Trophoblast cell (in vitro differentiated cells and primary cell): ENCODE data around the gene GNAI3.

ENCODE experiments used
- DNase-seq, 2 donors: peaks; one replicate each; pipeline ENCODE4 v3.0.0-alpha.2; 2016
- H2AFZ ChIP-seq: 2 replicates; pipeline ENCODE4 v1.6.1; 2013; ENCODE audit warnings: low read length, moderate library complexity, mild to moderate bottlenecking; ENCODE audit not compliant: insufficient read depth, poor library complexity
- H2AK5ac ChIP-seq: 2 replicates; pipeline ENCODE4 v1.6.1; 2013; ENCODE audit warnings: mild to moderate bottlenecking, low read length
- H2BK120ac ChIP-seq: 2 replicates; pipeline ENCODE4 v1.6.1; 2013; ENCODE audit warnings: low read length, mild to moderate bottlenecking, moderate library complexity; ENCODE audit not compliant: insufficient read depth, poor library complexity
- H2BK12ac ChIP-seq: 2 replicates; pipeline ENCODE4 v1.6.1; 2013; ENCODE audit warnings: mild to moderate bottlenecking, low read length, moderate library complexity
- H2BK5ac ChIP-seq: 2 replicates; pipeline ENCODE4 v1.6.1; 2013; ENCODE audit warnings: low read length, low read depth, moderate library complexity, mild to moderate bottlenecking; ENCODE audit not compliant: poor library complexity
- H3K14ac ChIP-seq: 2 replicates; pipeline ENCODE4 v1.6.1; 2013; ENCODE audit warnings: mild to moderate bottlenecking, low read length
- H3K18ac ChIP-seq: 2 replicates; pipeline ENCODE4 v1.6.1; 2013; ENCODE audit warnings: mild to moderate bottlenecking, low read length
- H3K23ac ChIP-seq: 2 replicates; pipeline ENCODE4 v1.6.1; 2013; ENCODE audit warnings: low read length
- H3K27ac ChIP-seq: 2 replicates; pipeline ENCODE4 v1.5.1; 2013; ENCODE audit warnings: low read depth, mild to moderate bottlenecking, inconsistent platforms, low read length, moderate library complexity
- H3K27me3 ChIP-seq: 2 replicates; pipeline ENCODE4 v1.6.1; 2013; ENCODE audit warnings: inconsistent platforms, mild to moderate bottlenecking, low read length, moderate library complexity; ENCODE audit not compliant: insufficient read depth
- H3K36me3 ChIP-seq, 2 experiments: 1 replicate in 1 of 2; 2 replicates in 1 of 2; pipeline ENCODE4 v1.6.1; 2013; ENCODE audit warnings: low read length in 2 of 2, mild to moderate bottlenecking in 2 of 2, moderate library complexity in 1 of 2; ENCODE audit not compliant: insufficient read depth in 2 of 2, control insufficient read depth in 1 of 2
- H3K4ac ChIP-seq: 2 replicates; pipeline ENCODE4 v1.6.1; 2013; ENCODE audit warnings: low read depth, mild to moderate bottlenecking, low read length, moderate library complexity
- H3K4me1 ChIP-seq, 2 experiments: 1 replicate in 1 of 2; 2 replicates in 1 of 2; pipeline ENCODE4 v1.6.1; 2013; ENCODE audit warnings: low read length in 2 of 2, mild to moderate bottlenecking in 2 of 2, moderate library complexity in 1 of 2; ENCODE audit not compliant: insufficient read depth in 2 of 2, control insufficient read depth in 1 of 2
- H3K4me2 ChIP-seq: 2 replicates; pipeline ENCODE4 v1.6.1; 2013; ENCODE audit warnings: inconsistent platforms, mild to moderate bottlenecking, low read length, moderate library complexity
- H3K4me3 ChIP-seq: 2 replicates; pipeline ENCODE4 v1.5.1; 2013; ENCODE audit warnings: mild to moderate bottlenecking, low read depth, low read length, inconsistent platforms
- H3K79me1 ChIP-seq: one replicate; pipeline ENCODE4 v1.6.1; 2013; ENCODE audit warnings: low read length
- H3K79me2 ChIP-seq: 2 replicates; pipeline ENCODE4 v1.6.1; 2013; ENCODE audit warnings: low read length, mild to moderate bottlenecking; ENCODE audit not compliant: control insufficient read depth, insufficient read depth, poor library complexity
- H3K9ac ChIP-seq: 2 replicates; pipeline ENCODE4 v1.6.1; 2013; ENCODE audit warnings: mild to moderate bottlenecking, low read length
- H3K9me3 ChIP-seq: 2 replicates; pipeline ENCODE4 v1.6.1; 2013; ENCODE audit warnings: low read depth, mild to moderate bottlenecking, control low read depth, inconsistent platforms, low read length; ENCODE audit not compliant: insufficient read depth
- H4K12ac ChIP-seq: 2 replicates; pipeline ENCODE4 v1.6.1; 2013; ENCODE audit warnings: low read depth, mild to moderate bottlenecking, low read length, moderate library complexity
- H4K8ac ChIP-seq: 2 replicates; pipeline ENCODE4 v1.6.1; 2013; ENCODE audit warnings: low read depth, mild to moderate bottlenecking, low read length, moderate library complexity
- H4K91ac ChIP-seq: one replicate; pipeline ENCODE4 v1.6.1; 2013; ENCODE audit warnings: low read depth, mild to moderate bottlenecking, low read length, moderate library complexity
- WGBS: extraction: QIAGEN DNeasy Blood & Tissue Kit; methylation state at CpG from one replicate; pipeline ENCODE4 v1.1.7; 2013; ENCODE audit warnings: missing lambda C conversion rate; ENCODE audit not compliant: insufficient read length, insufficient coverage; ENCODE audit errors: extremely low coverage; 5-methylcytosine and 5-hydroxymethylcytosine counted together

Gene GNAI3

DNA sequence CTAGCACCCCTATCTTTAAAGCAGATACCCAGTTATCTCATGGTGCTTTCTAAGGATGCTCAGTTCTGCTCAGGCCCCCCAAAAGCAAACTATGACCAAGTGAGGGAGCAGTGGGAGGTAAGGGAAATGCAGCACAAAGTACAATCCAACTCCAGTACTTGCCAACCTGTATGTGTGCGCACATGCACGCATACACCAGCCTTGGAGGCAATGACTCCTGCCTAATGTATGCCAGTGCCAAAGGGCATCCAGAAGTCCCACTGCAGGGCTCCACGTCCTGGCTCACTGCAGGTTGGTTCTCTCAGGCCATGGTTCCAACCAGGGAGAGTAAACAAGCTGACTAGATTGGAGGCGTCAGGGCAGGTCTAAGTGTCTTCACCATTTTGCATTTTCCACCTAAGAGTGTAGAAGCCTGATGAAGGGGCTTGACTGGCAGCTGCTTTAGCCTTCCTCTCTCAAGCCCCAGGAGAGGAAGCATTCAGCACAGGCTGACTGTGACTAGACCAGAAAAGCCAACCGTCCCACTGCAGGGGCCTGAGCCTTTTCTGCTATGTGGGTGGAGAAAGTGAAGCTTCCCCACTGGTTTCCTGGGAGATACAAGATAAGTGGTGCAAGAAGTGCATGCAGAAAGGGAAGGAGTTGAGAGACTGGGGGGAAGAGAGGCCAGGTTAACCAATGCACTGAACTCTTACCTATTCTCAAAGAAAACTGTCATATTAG lies 46.6 kb upstream of the GNAI3 start:
- Histone ChIP-seq H3K4me3 (no peak overlapping the region), H3K79me2 (no peaks in the 10 kb centered on the region), H4K91ac (no peak overlapping the region), H2BK5ac (no peak overlapping the region), H3K79me1 (peaks cover 2% of the 10 kb centered on the region), H3K9me3 (no peaks in the 10 kb centered on the region), H3K27me3 (no peaks in the 10 kb centered on the region), H2AK5ac (no peak overlapping the region), H3K4ac (no peak overlapping the region), H2AFZ (no peak overlapping the region), H4K12ac (no peak overlapping the region), H3K27ac (no peak overlapping the region), H2BK120ac (no peak overlapping the region), H3K36me3 (peaks cover 2 to 5% of the 10 kb centered on the region in 2 experiments), H3K14ac (no peak overlapping the region), H3K9ac (no peak overlapping the region), H4K8ac (no peak overlapping the region), H3K23ac (no peak overlapping the region), H2BK12ac (no peak overlapping the region), H3K4me2 (no peak overlapping the region), H3K18ac (no peak overlapping the region), H3K4me1 (peaks cover 15 to 24% of the 10 kb centered on the region in 2 experiments)
- no peak for DNase-seq
- no CpG with 5 or more reads among the region's 5 CpGs for WGBS

DNA sequence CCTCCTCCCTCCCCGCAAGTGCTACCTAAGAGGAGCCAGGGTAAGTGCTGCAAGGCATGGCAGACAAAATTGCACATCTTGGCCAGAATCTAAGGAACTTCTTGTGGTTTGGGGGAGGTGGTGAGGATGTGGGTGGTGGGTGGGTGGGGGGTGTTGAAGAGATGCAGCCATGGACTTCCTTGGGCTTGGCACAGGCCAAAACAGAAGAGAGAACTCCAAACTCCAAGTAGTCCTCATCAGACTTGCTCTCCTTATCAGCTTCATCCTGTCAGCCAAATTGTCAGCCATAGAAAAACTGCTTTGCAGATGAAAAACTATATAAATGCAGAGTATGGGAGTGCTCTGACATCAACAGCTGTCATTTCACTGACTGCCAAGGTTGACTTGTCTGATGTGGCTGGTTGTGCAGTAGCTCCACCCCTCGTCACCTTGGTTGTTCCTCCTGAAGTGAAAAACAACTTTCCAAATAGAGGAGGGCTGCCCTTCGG lies 46.0 kb upstream of the GNAI3 start:
- no peak overlapping the region for H3K9ac ChIP-seq
- no peak overlapping the region for H2BK5ac ChIP-seq
- H3K14ac ChIP-seq, result no peak overlapping the region
- H3K27me3 ChIP-seq, result no peaks in the 10 kb centered on the region
- peaks cover 2% of the 10 kb centered on the region for H3K79me1 ChIP-seq
- no peak overlapping the region for H3K4me3 ChIP-seq
- H4K8ac ChIP-seq, result no peak overlapping the region
- no peak overlapping the region for H2BK12ac ChIP-seq
- no peak overlapping the region for H3K27ac ChIP-seq
- peaks cover 0 to 1% of the 10 kb centered on the region in 2 experiments for H3K36me3 ChIP-seq
- H3K18ac ChIP-seq, result no peak overlapping the region
- H3K79me2 ChIP-seq, result no peaks in the 10 kb centered on the region
- H3K4ac ChIP-seq, result no peak overlapping the region
- H3K4me1 ChIP-seq, result peaks cover 15 to 24% of the 10 kb centered on the region in 2 experiments
- no peak overlapping the region for H4K91ac ChIP-seq
- WGBS, result no CpG with 5 or more reads among the region's 3 CpGs
- no peak overlapping the region for H3K23ac ChIP-seq
- no peak overlapping the region for H2AFZ ChIP-seq
- DNase-seq, result no peak
- no peak overlapping the region for H2BK120ac ChIP-seq
- H4K12ac ChIP-seq, result no peak overlapping the region
- peaks cover 3% of the 10 kb centered on the region for H3K9me3 ChIP-seq
- no peak overlapping the region for H2AK5ac ChIP-seq
- no peak overlapping the region for H3K4me2 ChIP-seq

DNA sequence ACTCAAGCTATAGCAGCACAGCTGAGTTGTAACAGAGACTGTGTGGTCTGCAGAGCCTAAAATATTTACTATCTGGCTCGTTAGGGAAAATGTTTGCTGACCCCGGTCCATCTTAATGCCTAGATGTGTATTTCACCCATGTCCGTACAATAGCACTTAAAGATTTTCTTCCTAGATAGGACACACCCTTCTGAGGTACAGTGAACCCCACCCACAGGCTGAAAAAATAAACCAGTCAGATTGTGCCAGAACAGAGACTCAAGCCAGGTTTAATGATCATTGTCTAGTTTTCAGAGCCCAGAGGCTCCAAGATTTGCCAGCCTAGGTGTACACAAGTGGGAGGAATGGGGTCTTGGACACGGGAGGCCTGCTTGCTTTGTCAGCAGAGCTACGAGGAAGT lies 44.5 kb upstream of the GNAI3 start:
- Histone ChIP-seq H3K18ac (no peak overlapping the region), H3K14ac (no peak overlapping the region), H2AK5ac (no peak overlapping the region), H3K27ac (no peak overlapping the region), H3K23ac (no peak overlapping the region), H4K91ac (no peak overlapping the region), H3K9ac (no peak overlapping the region), H2BK5ac (no peak overlapping the region), H2AFZ (no peak overlapping the region), H3K4ac (no peak overlapping the region), H3K36me3 (no peaks in the 10 kb centered on the region), H3K27me3 (peaks cover 2% of the 10 kb centered on the region), H3K9me3 (peaks cover 7% of the 10 kb centered on the region), H2BK120ac (no peak overlapping the region), H3K4me3 (no peak overlapping the region), H4K12ac (no peak overlapping the region), H3K79me2 (no peaks in the 10 kb centered on the region), H3K4me2 (no peak overlapping the region), H3K79me1 (peaks cover 2% of the 10 kb centered on the region), H4K8ac (no peak overlapping the region), H2BK12ac (no peak overlapping the region), H3K4me1 (peaks cover 15 to 24% of the 10 kb centered on the region in 2 experiments)
- no peak for DNase-seq
- WGBS, result no CpG with 5 or more reads among the region's 5 CpGs

DNA sequence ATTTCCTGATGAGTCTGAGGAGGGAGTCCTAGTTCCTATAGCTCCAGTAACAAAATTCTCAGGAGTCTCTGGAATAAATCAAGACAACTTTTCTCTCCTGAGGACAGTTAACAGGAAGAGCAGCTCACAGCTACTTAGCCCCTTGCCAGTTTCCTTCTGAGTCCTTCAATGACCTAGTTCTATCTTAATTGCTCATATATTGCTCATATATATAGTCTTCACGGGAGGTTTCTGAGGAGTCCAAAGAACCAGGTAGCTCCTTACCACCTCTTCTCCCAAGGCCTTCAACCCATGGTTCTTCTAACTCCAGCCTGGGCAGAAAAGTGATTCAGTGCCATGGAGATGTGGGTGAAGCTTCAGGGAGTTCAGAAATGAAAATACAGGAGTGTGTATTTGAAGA lies 43.4 kb upstream of the GNAI3 start:
- H3K79me1 ChIP-seq, result peaks cover 2% of the 10 kb centered on the region
- no peak for DNase-seq
- H3K27me3 ChIP-seq, result peaks cover 12% of the 10 kb centered on the region
- H4K91ac ChIP-seq, result no peak overlapping the region
- H3K23ac ChIP-seq, result no peak overlapping the region
- no peak overlapping the region for H3K14ac ChIP-seq
- no CpG with 5 or more reads among the region's 1 CpG for WGBS
- no peak overlapping the region for H2AFZ ChIP-seq
- no peak overlapping the region for H3K4ac ChIP-seq
- H3K4me2 ChIP-seq, result no peak overlapping the region
- H3K18ac ChIP-seq, result no peak overlapping the region
- H2AK5ac ChIP-seq, result no peak overlapping the region
- H3K27ac ChIP-seq, result no peak overlapping the region
- H3K9me3 ChIP-seq, result peaks cover 7% of the 10 kb centered on the region
- no peak overlapping the region for H2BK120ac ChIP-seq
- no peak overlapping the region for H4K12ac ChIP-seq
- no peak overlapping the region for H2BK5ac ChIP-seq
- no peak overlapping the region for H3K4me3 ChIP-seq
- H3K36me3 ChIP-seq, result no peaks in the 10 kb centered on the region
- no peak overlapping the region for H3K9ac ChIP-seq
- no peak overlapping the region for H2BK12ac ChIP-seq
- H4K8ac ChIP-seq, result no peak overlapping the region
- peaks cover 13 to 22% of the 10 kb centered on the region in 2 experiments for H3K4me1 ChIP-seq
- H3K79me2 ChIP-seq, result peaks cover 2% of the 10 kb centered on the region
